ENCODE results near the gene TRIP10.
"Not testable (repeated sequence)": the region's sequence is repeated elsewhere in the genome, so short reads cannot be mapped to it uniquely, and the experiment has no call there.

Gene TRIP10

DNA sequence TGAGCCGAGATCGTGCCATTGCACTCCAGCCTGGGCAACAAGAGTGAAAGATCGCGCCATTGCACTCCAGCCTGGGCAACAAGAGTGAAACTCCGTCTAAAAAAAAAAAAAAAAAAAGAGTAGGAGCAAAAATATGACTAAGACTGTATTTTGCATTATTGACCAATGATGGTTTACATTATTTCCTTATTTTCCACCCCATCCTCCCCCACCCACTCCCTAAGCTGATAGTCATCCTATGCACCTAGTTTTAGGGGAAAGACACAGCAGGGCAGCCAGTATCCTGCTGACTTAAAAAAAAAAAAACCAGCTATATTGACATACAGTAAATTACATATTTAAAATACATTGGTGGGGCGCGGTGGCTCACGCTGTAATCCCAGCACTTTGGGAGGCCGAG, 58.2 kb downstream of the TRIP10 start:
- DNase-seq (ENCODE audit: low spot score) = no peak

DNA sequence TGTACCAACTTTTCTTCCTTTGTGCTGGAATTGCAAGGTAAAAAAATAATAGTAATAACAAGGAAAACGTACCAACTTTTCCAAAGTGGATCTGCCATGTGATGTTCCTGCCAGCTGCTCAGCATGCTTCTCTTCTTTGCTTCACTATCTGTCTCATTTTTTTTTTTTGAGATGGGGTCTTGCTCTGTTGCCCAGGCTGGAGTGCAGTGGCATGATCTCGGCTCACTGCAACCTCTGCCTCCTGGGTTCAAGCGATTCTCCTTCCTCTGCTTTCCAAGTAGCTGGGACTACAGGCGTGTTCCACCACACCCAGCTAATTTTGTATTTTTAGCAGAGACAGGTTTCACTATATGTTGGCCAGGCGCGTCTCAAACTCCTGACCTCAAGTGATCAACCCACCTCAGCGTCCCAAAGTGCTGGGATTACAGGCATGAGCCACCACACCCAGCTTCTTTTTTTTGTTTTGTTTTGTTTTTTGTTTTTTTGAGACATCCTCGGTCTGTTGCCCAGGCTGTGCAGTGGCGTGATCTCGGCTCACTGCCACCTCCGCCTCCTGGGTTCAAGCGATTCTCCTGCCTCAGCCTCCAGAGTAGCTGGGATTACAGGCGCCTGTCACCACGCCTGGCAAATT, 60.8 kb downstream of the TRIP10 start:
- DNase-seq (ENCODE audit: low spot score) = not testable (repeated sequence)

DNA sequence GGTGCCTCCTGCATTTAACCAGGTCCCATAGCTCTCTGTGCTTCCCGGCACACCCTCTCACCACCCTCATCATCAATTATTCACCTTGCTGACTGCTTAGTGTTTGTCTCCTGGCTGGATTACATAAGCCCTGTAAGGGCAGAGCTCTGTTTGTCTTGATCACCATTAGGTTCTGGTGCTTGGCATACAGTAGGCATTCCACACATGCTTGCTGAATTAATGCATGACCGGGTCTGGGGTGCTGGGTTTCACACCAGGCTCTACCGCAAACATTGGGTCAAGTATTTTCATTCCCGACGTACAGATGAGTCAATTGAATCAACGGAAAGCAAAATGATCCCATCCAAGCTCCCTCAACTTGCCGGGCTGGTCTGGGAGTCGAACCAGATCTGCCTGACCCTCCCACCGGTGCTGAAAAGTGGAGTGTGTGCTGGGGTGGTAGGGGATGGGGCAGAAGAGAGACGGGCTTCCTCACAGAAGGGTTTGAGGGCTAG, 61.6 kb downstream of the TRIP10 start:
- no peak for DNase-seq (ENCODE audit: low spot score)
